Ovary (tissue), 3 donors: ENCODE data around the gene CACNG4.

Source experiments
- POLR2A ChIP-seq: fragments of 450-650 bp; IDR thresholded peaks from one replicate; pipeline ENCODE4 v1.6.1; 2017; ENCODE audit warnings: antibody characterized with exemption, mild to moderate bottlenecking, moderate library complexity
- TF ChIP-seq, protein P1 (sequence below), 3 donors: fragments of 450-650 bp in 2 of 3; fragments of 200-600 bp in 1 of 3; IDR thresholded peaks; one replicate each; pipeline versions ENCODE4 v1.5.1 to v1.8.0; 2016 to 2022; ENCODE audit warnings: antibody characterized with exemption in 3 of 3, mild to moderate bottlenecking in 1 of 3
- donor health status: DM: no; HTN: no; CAD: no.

- TF ChIP-seq, protein P1, sequence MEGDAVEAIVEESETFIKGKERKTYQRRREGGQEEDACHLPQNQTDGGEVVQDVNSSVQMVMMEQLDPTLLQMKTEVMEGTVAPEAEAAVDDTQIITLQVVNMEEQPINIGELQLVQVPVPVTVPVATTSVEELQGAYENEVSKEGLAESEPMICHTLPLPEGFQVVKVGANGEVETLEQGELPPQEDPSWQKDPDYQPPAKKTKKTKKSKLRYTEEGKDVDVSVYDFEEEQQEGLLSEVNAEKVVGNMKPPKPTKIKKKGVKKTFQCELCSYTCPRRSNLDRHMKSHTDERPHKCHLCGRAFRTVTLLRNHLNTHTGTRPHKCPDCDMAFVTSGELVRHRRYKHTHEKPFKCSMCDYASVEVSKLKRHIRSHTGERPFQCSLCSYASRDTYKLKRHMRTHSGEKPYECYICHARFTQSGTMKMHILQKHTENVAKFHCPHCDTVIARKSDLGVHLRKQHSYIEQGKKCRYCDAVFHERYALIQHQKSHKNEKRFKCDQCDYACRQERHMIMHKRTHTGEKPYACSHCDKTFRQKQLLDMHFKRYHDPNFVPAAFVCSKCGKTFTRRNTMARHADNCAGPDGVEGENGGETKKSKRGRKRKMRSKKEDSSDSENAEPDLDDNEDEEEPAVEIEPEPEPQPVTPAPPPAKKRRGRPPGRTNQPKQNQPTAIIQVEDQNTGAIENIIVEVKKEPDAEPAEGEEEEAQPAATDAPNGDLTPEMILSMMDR (IDR thresholded peaks at IDR 0.05) = no peak
- no peak for TF ChIP-seq POLR2A
Measured at GRCh38 chr17:67003231-67003630, 38.7 kb downstream of the CACNG4 start.
